ENCODE data around the gene TMEM62.
"Not testable (repeated sequence)": the region's sequence is repeated elsewhere in the genome, so short reads cannot be mapped to it uniquely, and the experiment has no call there.

TMEM62 gene

GRCh38 chr15:43144512-43144911 is 11.1 kb downstream of the TMEM62 start:
- peaks cover 6% of the 10 kb centered on the region for H3K36me3 ChIP-seq (ENCODE audit: insufficient read depth, low read length)
- H3K27me3 ChIP-seq (ENCODE audit: insufficient read depth, low read length) = no peaks in the 10 kb centered on the region
- H3K4me3 ChIP-seq (ENCODE audit: low read length) = no peak overlapping the region
- no peaks in the 10 kb centered on the region; the same call in 1 of the 2 replicates for H3K4me1 ChIP-seq (ENCODE audit: insufficient read depth, low read length)
- no peaks in the 10 kb centered on the region for H3K9me3 ChIP-seq (ENCODE audit: insufficient read depth, low read depth, low read length)
- no peak overlapping the region for H3K27ac ChIP-seq (ENCODE audit: low read depth, low read length)
- H3K9ac ChIP-seq (ENCODE audit: low read depth, low read length) = no peak overlapping the region

DNA sequence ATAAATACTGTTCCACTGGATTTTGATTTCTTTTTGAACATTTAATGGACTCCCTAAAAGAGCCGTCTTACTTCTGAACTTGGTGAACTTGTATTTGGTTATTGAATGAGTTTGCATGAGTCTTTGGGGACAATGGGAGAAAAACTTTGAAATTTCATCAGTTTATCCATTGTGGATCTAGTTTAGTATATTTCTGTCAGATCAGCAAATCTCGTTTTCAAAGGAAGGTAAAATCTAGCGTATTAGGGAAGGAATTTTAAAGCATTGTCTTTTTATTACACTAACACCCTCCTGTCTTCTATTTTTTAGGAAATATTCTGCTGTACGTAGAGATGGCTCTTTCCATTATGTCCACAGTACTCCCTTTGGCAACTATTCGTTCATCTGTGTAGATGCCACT is 12.8 kb downstream of the TMEM62 start:
- no peaks in the 10 kb centered on the region; the same call in 1 of the 2 replicates for H3K4me1 ChIP-seq (ENCODE audit: insufficient read depth, low read length)
- WGBS = 95% methylated on average over 5 of the region's 5 CpGs
- H3K36me3 ChIP-seq (ENCODE audit: insufficient read depth, low read length) = peaks cover 9% of the 10 kb centered on the region
- no peak overlapping the region for H3K4me3 ChIP-seq (ENCODE audit: low read length)
- no peak overlapping the region for H3K27ac ChIP-seq (ENCODE audit: low read depth, low read length)
- H3K27me3 ChIP-seq (ENCODE audit: insufficient read depth, low read length) = no peaks in the 10 kb centered on the region
- H3K9ac ChIP-seq (ENCODE audit: low read depth, low read length) = no peak overlapping the region
- no peaks in the 10 kb centered on the region for H3K9me3 ChIP-seq (ENCODE audit: insufficient read depth, low read depth, low read length)

- no peak overlapping the region for H3K4me3 ChIP-seq (ENCODE audit: low read length)
- peaks cover 9% of the 10 kb centered on the region for H3K36me3 ChIP-seq (ENCODE audit: insufficient read depth, low read length)
- H3K9me3 ChIP-seq (ENCODE audit: insufficient read depth, low read depth, low read length) = no peaks in the 10 kb centered on the region
- 98% methylated on average over 3 of the region's 5 CpGs for WGBS
- H3K9ac ChIP-seq (ENCODE audit: low read depth, low read length) = no peak overlapping the region
- H3K4me1 ChIP-seq (ENCODE audit: insufficient read depth, low read length) = no peaks in the 10 kb centered on the region
- no peaks in the 10 kb centered on the region for H3K27me3 ChIP-seq (ENCODE audit: insufficient read depth, low read length)
- H3K27ac ChIP-seq (ENCODE audit: low read depth, low read length) = no peak overlapping the region
Observed at GRCh38 chr15:43150191-43150929, 17.0 kb downstream of the TMEM62 start.

- 94% methylated on average over 2 of the region's 2 CpGs for WGBS
- no peaks in the 10 kb centered on the region for H3K27me3 ChIP-seq (ENCODE audit: insufficient read depth, low read length)
- H3K4me1 ChIP-seq (ENCODE audit: insufficient read depth, low read length) = no peaks in the 10 kb centered on the region
- H3K27ac ChIP-seq (ENCODE audit: low read depth, low read length) = no peak overlapping the region
- no peak overlapping the region for H3K9ac ChIP-seq (ENCODE audit: low read depth, low read length)
- no peaks in the 10 kb centered on the region for H3K9me3 ChIP-seq (ENCODE audit: insufficient read depth, low read depth, low read length)
- peaks cover 9% of the 10 kb centered on the region for H3K36me3 ChIP-seq (ENCODE audit: insufficient read depth, low read length)
- no peak overlapping the region for H3K4me3 ChIP-seq (ENCODE audit: low read length)
Observed at GRCh38 chr15:43151688-43152087, 18.3 kb downstream of the TMEM62 start.

GRCh38 chr15:43153269-43153668 is 19.9 kb downstream of the TMEM62 start:
- no peak overlapping the region for H3K27ac ChIP-seq (ENCODE audit: low read depth, low read length)
- H3K4me1 ChIP-seq (ENCODE audit: insufficient read depth, low read length) = no peaks in the 10 kb centered on the region
- no peak overlapping the region for H3K4me3 ChIP-seq (ENCODE audit: low read length)
- H3K36me3 ChIP-seq (ENCODE audit: insufficient read depth, low read length) = peaks cover 9% of the 10 kb centered on the region
- H3K9me3 ChIP-seq (ENCODE audit: insufficient read depth, low read depth, low read length) = no peaks in the 10 kb centered on the region
- H3K27me3 ChIP-seq (ENCODE audit: insufficient read depth, low read length) = no peaks in the 10 kb centered on the region
- H3K9ac ChIP-seq (ENCODE audit: low read depth, low read length) = no peak overlapping the region

DNA sequence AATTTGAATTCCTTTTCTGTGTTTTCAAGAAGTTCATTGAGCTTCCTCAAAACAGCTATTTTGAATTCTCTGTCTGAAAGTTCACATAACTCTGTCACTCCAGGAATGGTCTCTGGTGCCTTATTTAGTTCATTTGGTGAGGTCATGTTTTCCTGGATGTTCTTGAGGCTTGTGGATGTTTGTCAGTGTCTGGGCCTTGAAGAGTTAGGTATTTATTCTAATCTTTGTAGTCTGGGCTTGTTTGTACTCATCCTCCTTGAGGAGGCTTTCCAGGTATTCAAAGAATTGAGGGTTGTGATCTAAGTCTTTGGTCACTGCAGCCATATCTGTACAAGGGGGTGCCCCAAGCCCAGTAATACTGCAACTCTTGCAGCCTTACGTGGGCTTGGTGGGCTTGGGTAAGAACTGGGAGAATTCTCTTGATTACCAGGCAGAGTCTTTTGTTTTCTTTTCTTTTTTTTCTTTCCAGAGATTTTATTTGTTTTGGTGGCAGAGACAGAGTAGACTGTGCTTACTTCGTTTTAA is 32.5 kb downstream of the TMEM62 start:
- H3K36me3 ChIP-seq (ENCODE audit: insufficient read depth, low read length) = no peaks in the 10 kb centered on the region
- H3K4me1 ChIP-seq (ENCODE audit: insufficient read depth, low read length) = no peaks in the 10 kb centered on the region
- WGBS = 80% methylated on average over 1 of the region's 2 CpGs
- no peaks in the 10 kb centered on the region; the same call in 1 of the 2 replicates for H3K9me3 ChIP-seq (ENCODE audit: insufficient read depth, low read depth, low read length)
- H3K27me3 ChIP-seq (ENCODE audit: insufficient read depth, low read length) = no peaks in the 10 kb centered on the region
- no peak overlapping the region for H3K9ac ChIP-seq (ENCODE audit: low read depth, low read length)
- no peak overlapping the region for H3K4me3 ChIP-seq (ENCODE audit: low read length)
- no peak overlapping the region for H3K27ac ChIP-seq (ENCODE audit: low read depth, low read length)

DNA sequence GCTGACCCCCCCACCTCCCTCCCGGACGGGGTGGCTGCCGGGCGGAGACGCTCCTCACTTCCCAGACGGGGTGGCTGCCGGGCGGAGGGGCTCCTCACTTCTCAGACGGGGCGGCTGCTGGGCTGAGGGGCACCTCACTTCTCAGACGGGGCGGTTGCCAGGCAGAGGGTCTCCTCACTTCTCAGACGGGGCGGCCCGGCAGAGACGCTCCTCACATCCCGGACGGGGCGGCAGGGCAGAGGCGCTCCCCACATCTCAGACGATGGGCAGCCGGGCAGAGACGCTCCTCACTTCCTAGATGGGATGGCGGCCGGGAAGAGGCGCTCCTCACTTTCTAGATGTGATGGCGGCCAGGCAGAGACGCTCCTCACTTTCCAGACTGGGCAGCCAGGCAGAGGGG is 33.9 kb downstream of the TMEM62 start:
- not testable (repeated sequence) for H3K36me3 ChIP-seq (ENCODE audit: insufficient read depth, low read length); H3K9me3 ChIP-seq (ENCODE audit: insufficient read depth, low read depth, low read length); H3K4me1 ChIP-seq (ENCODE audit: insufficient read depth, low read length); H3K9ac ChIP-seq (ENCODE audit: low read depth, low read length); H3K27me3 ChIP-seq (ENCODE audit: insufficient read depth, low read length); H3K4me3 ChIP-seq (ENCODE audit: low read length); H3K27ac ChIP-seq (ENCODE audit: low read depth, low read length)
- WGBS = 97% methylated on average over 27 of the region's 28 CpGs

DNA sequence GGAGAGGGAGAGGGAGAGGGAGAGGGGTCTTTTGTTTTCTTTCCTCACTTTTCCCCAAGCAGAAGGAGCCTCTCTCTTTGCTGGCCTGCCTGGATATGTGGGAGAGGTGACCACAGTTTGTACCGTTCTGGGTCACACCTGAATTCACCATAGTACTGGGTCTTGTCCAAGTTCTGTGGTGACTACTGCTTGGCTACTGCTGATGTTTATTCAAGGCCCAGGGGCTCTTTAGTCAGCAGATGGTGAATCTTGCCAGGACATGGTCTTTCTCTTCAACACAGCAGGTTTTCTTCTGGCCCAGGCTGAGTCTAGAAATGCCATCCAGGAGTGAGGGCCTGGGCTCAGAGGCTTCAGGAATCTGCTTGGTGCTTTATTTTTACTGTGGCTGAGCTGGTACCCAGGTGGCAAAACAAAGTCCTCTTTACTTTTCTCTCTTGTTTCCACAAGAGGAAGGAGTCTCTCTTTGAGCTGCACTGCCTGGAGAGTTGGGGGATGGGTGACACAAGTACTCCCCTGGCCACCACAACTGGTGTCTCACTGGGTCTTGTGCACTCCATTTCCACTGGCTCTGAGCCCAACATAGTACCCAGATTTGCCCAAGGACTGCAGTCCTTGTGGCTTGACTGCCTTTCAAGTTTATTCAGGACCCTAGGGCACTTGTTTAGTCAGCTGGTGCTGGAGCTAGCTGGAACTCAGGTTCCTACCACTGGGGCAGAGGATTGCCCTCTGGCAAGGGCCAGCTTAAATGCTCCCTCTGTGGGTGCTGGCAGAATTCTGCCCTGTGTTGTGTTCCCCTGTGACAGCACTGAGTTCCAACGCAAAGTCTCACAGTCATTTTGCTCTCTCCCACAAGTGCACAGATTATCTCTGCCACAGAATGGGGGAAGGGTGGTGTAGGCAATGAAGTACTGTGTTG is 35.1 kb downstream of the TMEM62 start:
- H3K27ac ChIP-seq (ENCODE audit: low read depth, low read length) = no peak overlapping the region
- no peaks in the 10 kb centered on the region for H3K27me3 ChIP-seq (ENCODE audit: insufficient read depth, low read length)
- no peaks in the 10 kb centered on the region for H3K4me1 ChIP-seq (ENCODE audit: insufficient read depth, low read length)
- H3K36me3 ChIP-seq (ENCODE audit: insufficient read depth, low read length) = 0 out of 2 replicates have a peak, but pooled peaks cover 3% of the 10 kb centered on the region
- H3K9me3 ChIP-seq (ENCODE audit: insufficient read depth, low read depth, low read length) = peaks cover 10% of the 10 kb centered on the region; the same call in 1 of the 2 replicates
- H3K4me3 ChIP-seq (ENCODE audit: low read length) = no peak overlapping the region
- 82% methylated on average over 2 of the region's 2 CpGs for WGBS
- H3K9ac ChIP-seq (ENCODE audit: low read depth, low read length) = no peak overlapping the region

DNA sequence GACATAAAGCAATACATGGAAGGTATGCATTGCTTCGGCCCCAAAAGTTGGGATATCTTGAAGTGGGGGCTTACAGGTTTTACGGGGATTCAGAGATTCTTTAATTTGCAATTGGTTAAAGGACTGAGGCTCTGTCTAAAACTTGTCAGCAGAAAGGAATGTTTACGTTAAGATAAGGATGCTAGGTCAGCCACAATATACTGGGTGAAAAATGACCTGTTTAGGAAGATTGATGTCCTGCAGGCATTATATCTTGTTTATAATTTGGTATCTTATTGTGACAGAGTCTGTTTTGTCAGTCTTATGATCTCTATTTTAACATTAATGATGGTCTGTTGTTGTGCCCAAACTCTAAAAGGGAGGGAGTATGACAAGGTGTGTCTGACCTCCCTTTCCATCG is 36.5 kb downstream of the TMEM62 start:
- Histone ChIP-seq H3K27ac (ENCODE audit: low read depth, low read length) (no peak overlapping the region), H3K4me1 (ENCODE audit: insufficient read depth, low read length) (no peaks in the 10 kb centered on the region), H3K9ac (ENCODE audit: low read depth, low read length) (no peak overlapping the region), H3K4me3 (ENCODE audit: low read length) (no peak overlapping the region), H3K9me3 (ENCODE audit: insufficient read depth, low read depth, low read length) (peaks cover 19% of the 10 kb centered on the region; the same call in 1 of the 2 replicates), H3K36me3 (ENCODE audit: insufficient read depth, low read length) (peaks cover 10% of the 10 kb centered on the region; the same call in 1 of the 2 replicates), H3K27me3 (ENCODE audit: insufficient read depth, low read length) (no peaks in the 10 kb centered on the region)
- 89% methylated on average over 4 of the region's 4 CpGs for WGBS

DNA sequence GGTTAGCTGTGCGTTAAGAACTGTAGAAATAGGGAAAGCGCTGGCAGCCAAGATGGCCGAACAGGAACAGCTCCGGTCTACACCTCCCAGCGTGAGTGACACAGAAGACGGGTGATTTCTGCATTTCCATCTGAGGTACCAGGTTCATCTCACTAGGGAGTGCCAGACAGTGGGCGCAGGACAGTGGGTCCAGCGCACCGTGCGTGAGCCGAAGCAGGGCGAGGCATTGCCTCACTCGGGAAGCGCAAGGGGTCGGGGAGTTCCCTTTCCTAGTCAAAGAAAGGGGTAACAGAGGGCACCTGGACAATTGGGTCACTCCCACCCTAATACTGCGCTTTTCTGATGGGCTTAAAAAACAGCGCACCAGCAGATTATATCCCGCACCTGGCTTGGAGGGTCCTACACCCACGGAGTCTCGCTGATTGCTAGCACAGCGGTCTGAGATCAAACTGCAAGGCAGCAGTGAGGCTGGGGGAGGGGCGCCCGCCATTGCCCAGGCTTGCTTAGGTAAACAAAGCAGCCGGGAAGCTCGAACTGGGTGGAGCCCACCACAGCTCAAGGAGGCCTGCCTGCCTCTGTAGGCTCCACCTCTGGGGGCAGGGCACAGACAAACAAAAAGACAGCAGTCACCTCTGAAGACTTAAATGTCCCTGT is 42.4 kb downstream of the TMEM62 start:
- H3K4me3 ChIP-seq (ENCODE audit: low read length); H3K9ac ChIP-seq (ENCODE audit: low read depth, low read length); H3K4me1 ChIP-seq (ENCODE audit: insufficient read depth, low read length); H3K27me3 ChIP-seq (ENCODE audit: insufficient read depth, low read length); H3K27ac ChIP-seq (ENCODE audit: low read depth, low read length): not testable (repeated sequence)
- H3K9me3 ChIP-seq (ENCODE audit: insufficient read depth, low read depth, low read length) = peaks cover 27% of the 10 kb centered on the region
- WGBS = 98% methylated on average over 21 of the region's 25 CpGs
- H3K36me3 ChIP-seq (ENCODE audit: insufficient read depth, low read length) = peaks cover 10% of the 10 kb centered on the region; the same call in 1 of the 2 replicates

DNA sequence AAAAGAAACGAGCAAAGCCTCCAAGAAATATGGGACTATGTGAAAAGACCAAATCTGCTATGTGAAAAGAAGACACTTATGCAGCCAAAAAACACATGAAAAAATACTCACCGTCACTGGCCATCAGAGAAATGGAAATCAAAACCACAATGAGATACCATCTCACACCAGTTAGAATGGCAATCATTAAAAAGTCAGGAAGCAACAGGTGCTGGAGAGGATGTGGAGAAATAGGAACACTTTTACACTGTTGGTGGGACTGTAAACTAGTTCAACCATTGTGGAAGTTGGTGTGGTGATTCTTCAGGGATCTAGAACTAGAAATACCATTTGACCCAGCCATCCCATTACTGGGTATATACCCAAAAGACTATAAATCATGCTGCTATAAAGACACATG is 43.8 kb downstream of the TMEM62 start:
- not testable (repeated sequence) for H3K9ac ChIP-seq (ENCODE audit: low read depth, low read length); H3K27ac ChIP-seq (ENCODE audit: low read depth, low read length); H3K4me1 ChIP-seq (ENCODE audit: insufficient read depth, low read length); H3K27me3 ChIP-seq (ENCODE audit: insufficient read depth, low read length); H3K4me3 ChIP-seq (ENCODE audit: low read length)
- Histone ChIP-seq H3K36me3 (ENCODE audit: insufficient read depth, low read length) (peaks cover 10% of the 10 kb centered on the region; the same call in 1 of the 2 replicates), H3K9me3 (ENCODE audit: insufficient read depth, low read depth, low read length) (peaks cover 23% of the 10 kb centered on the region)
- 100% methylated on average over 1 of the region's 2 CpGs for WGBS

All from HUES64 (cell line).